ENCODE data around the gene MGMT.

The MGMT gene

GRCh38 chr10:129659508-129660268 lies 192.6 kb downstream of the MGMT start:
- Histone ChIP-seq H3K9me3 (ENCODE audit: severe bottlenecking) (no peaks in the 10 kb centered on the region), H3K27me3 (ENCODE audit: insufficient read depth, low read depth, severe bottlenecking) (no peaks in the 10 kb centered on the region), H3K36me3 (no peaks in the 10 kb centered on the region), H3K27ac (no peak overlapping the region), H3K4me3 (ENCODE audit: low read depth, low read length) (no peak overlapping the region)
- no peak for TF ChIP-seq CTCF (IDR thresholded peaks at IDR 0.05; ENCODE audit: low read depth, low read length)
- DNase-seq, result no peak

- no peak for DNase-seq
- Histone ChIP-seq H3K9me3 (ENCODE audit: severe bottlenecking) (no peaks in the 10 kb centered on the region), H3K4me3 (ENCODE audit: low read depth, low read length) (no peak overlapping the region), H3K36me3 (no peaks in the 10 kb centered on the region), H3K27me3 (ENCODE audit: insufficient read depth, low read depth, severe bottlenecking) (no peaks in the 10 kb centered on the region), H3K27ac (no peak overlapping the region)
- no peak for TF ChIP-seq CTCF (IDR thresholded peaks at IDR 0.05; ENCODE audit: low read depth, low read length)
Observed at GRCh38 chr10:129660569-129660968, 193.5 kb downstream of the MGMT start.

GRCh38 chr10:129662426-129662825 lies 195.4 kb downstream of the MGMT start:
- Histone ChIP-seq H3K36me3 (no peaks in the 10 kb centered on the region), H3K27ac (no peak overlapping the region), H3K4me3 (ENCODE audit: low read depth, low read length) (no peak overlapping the region), H3K27me3 (ENCODE audit: insufficient read depth, low read depth, severe bottlenecking) (no peaks in the 10 kb centered on the region), H3K9me3 (ENCODE audit: severe bottlenecking) (no peaks in the 10 kb centered on the region)
- no peak for DNase-seq
- peak; percentile 42; the same call in 1 of the 2 replicates for TF ChIP-seq CTCF (IDR thresholded peaks at IDR 0.05; ENCODE audit: low read depth, low read length)

GRCh38 chr10:129670124-129670523 lies 203.1 kb downstream of the MGMT start:
- Histone ChIP-seq H3K36me3 (no peaks in the 10 kb centered on the region), H3K27me3 (ENCODE audit: insufficient read depth, low read depth, severe bottlenecking) (no peaks in the 10 kb centered on the region), H3K27ac (no peak overlapping the region), H3K9me3 (ENCODE audit: severe bottlenecking) (peaks cover 5% of the 10 kb centered on the region), H3K4me3 (ENCODE audit: low read depth, low read length) (no peak overlapping the region)
- no peak for TF ChIP-seq CTCF (IDR thresholded peaks at IDR 0.05; ENCODE audit: low read depth, low read length)
- DNase-seq, result no peak

- TF ChIP-seq CTCF (IDR thresholded peaks at IDR 0.05; ENCODE audit: low read depth, low read length), result no peak
- Histone ChIP-seq H3K27me3 (ENCODE audit: insufficient read depth, low read depth, severe bottlenecking) (no peaks in the 10 kb centered on the region), H3K9me3 (ENCODE audit: severe bottlenecking) (peaks cover 5% of the 10 kb centered on the region), H3K4me3 (ENCODE audit: low read depth, low read length) (no peak overlapping the region), H3K27ac (no peak overlapping the region), H3K36me3 (no peaks in the 10 kb centered on the region)
- peak; percentile 20 for DNase-seq
Observed at GRCh38 chr10:129673292-129673691, 206.3 kb downstream of the MGMT start.
